Calu3 (cell line): ENCODE data around the gene CFAP68. TPM values are rescaled to one million over a fixed set of nuclear protein-coding genes. Genes with fewer than 3 reads are reported as not detected.

Experiments
- BruUV-seq: library from RNA; stranded (reverse); fragments of 400-500 nt; replicated peaks from 2 replicates; lab custom pipeline; 2021; lab: Mats Ljungman, UMichigan
- CTCF ChIA-PET: fragments of 300-600 bp; sonication (Branson Sonifier 250); formaldehyde crosslinking; loops from one replicate; lab custom pipeline; 2022; ENCODE audit warnings: antibody characterized with exemption; lab: Charles Lee
- DNase-seq: peaks from one replicate; pipeline ENCODE4 v3.0.0; 2022
- H3K27ac Mint-ChIP-seq: one replicate; pipeline ENCODE4 v1.8.0; 2022; ENCODE audit warnings: mixed read lengths; ENCODE audit not compliant: unreplicated experiment
- H3K27me3 Mint-ChIP-seq: one replicate; pipeline ENCODE4 v1.8.0; 2022; ENCODE audit warnings: mixed read lengths; ENCODE audit not compliant: unreplicated experiment
- H3K36me3 Mint-ChIP-seq: one replicate; pipeline ENCODE4 v1.8.0; 2022; ENCODE audit warnings: mild to moderate bottlenecking, moderate library complexity, mixed read lengths; ENCODE audit not compliant: insufficient read depth, unreplicated experiment
- H3K4me1 Mint-ChIP-seq: one replicate; pipeline ENCODE4 v1.8.0; 2022; ENCODE audit warnings: mild to moderate bottlenecking, low read depth, mixed read lengths; ENCODE audit not compliant: unreplicated experiment
- H3K4me3 Mint-ChIP-seq: one replicate; pipeline ENCODE4 v1.8.0; 2022; ENCODE audit warnings: mild to moderate bottlenecking, low read depth, moderate library complexity, mixed read lengths; ENCODE audit not compliant: unreplicated experiment
- H3K9me3 Mint-ChIP-seq: one replicate; pipeline ENCODE4 v1.8.0; 2022; ENCODE audit warnings: low read depth, mixed read lengths; ENCODE audit not compliant: unreplicated experiment
- CTCF ChIP-seq: fragments of 200-600 bp; IDR thresholded peaks from one replicate; pipeline ENCODE4 v1.8.0; 2022; ENCODE audit warnings: antibody characterized with exemption; ENCODE audit not compliant: unreplicated experiment
- intact Hi-C: fragments of 100-400 bp; cut with micrococcal nuclease; formaldehyde crosslinking; loops from one replicate; pipeline ENCODE4 v1.10.0; 2022; ENCODE audit not compliant: unreplicated experiment
- total RNA-seq: library from RNA; stranded (reverse); gene quantifications from 2 replicates; pipeline ENCODE4 v1.2.3, GENCODE V29; 2022

The CFAP68 gene
- total RNA-seq, 1 experiment from 2014 or later = 28.1 TPM

- Mint-ChIP-seq H3K27ac (no peak overlapping the region), H3K4me3 (no peak overlapping the region), H3K9me3 (no peaks in the 10 kb centered on the region), H3K36me3 (no peaks in the 10 kb centered on the region), H3K27me3 (peaks cover 8% of the 10 kb centered on the region), H3K4me1 (peaks cover 11% of the 10 kb centered on the region)
- intact Hi-C loops = no loop called here
- CTCF ChIA-PET = no interaction called here
- no peak for TF ChIP-seq CTCF
- BruUV-seq = no TSS peak
- no peak for DNase-seq
These were observed 33.9 kb downstream of the CFAP68 start for GRCh38 chr11:111913031-111913861.

GRCh38 chr11:111913997-111914396 lies 34.7 kb downstream of the CFAP68 start:
- CTCF ChIA-PET = no interaction called here
- peaks cover 8% of the 10 kb centered on the region for H3K27me3 Mint-ChIP-seq
- peaks cover 11% of the 10 kb centered on the region for H3K4me1 Mint-ChIP-seq
- H3K9me3 Mint-ChIP-seq = no peaks in the 10 kb centered on the region
- BruUV-seq = no TSS peak
- peaks cover 5% of the 10 kb centered on the region for H3K36me3 Mint-ChIP-seq
- no peak for DNase-seq
- intact Hi-C loops = no loop called here
- no peak overlapping the region for H3K4me3 Mint-ChIP-seq
- H3K27ac Mint-ChIP-seq = no peak overlapping the region
- TF ChIP-seq CTCF = no peak

- Mint-ChIP-seq H3K27ac (no peak overlapping the region), H3K4me1 (no peaks in the 10 kb centered on the region), H3K36me3 (peaks cover 7% of the 10 kb centered on the region), H3K9me3 (no peaks in the 10 kb centered on the region), H3K27me3 (no peaks in the 10 kb centered on the region), H3K4me3 (no peak overlapping the region)
- DNase-seq = no peak
- BruUV-seq = no TSS peak
- CTCF ChIA-PET = no interaction called here
- intact Hi-C loops = no loop called here
- TF ChIP-seq CTCF = no peak
These were observed 37.4 kb downstream of the CFAP68 start for GRCh38 chr11:111916768-111917167.

- no peaks in the 10 kb centered on the region for H3K27me3 Mint-ChIP-seq
- TF ChIP-seq CTCF = no peak
- no peak for DNase-seq
- no peaks in the 10 kb centered on the region for H3K4me1 Mint-ChIP-seq
- intact Hi-C loops = no loop called here
- CTCF ChIA-PET = interaction anchor here (0.7 to 1.2 kb wide), 2 partner anchors 10 to 203 kb away, joined by 4 read pairs; no protein-coding TSS in a partner anchor
- H3K4me3 Mint-ChIP-seq = no peak overlapping the region
- H3K27ac Mint-ChIP-seq = no peak overlapping the region
- BruUV-seq = no TSS peak
- H3K36me3 Mint-ChIP-seq = peaks cover 7% of the 10 kb centered on the region
- H3K9me3 Mint-ChIP-seq = no peaks in the 10 kb centered on the region
These were observed 38.0 kb downstream of the CFAP68 start for GRCh38 chr11:111917312-111917711.
